Transverse colon (tissue), 4 donors: ENCODE data around the gene CETN1.

Experiments used
- POLR2A ChIP-seq: fragments of 450-650 bp; IDR thresholded peaks from one replicate; pipeline ENCODE4 v1.6.1; 2016; ENCODE audit warnings: antibody characterized with exemption, mild to moderate bottlenecking, moderate library complexity
- POLR2AphosphoS5 ChIP-seq, 3 donors: sonication (generic); formaldehyde crosslinking; IDR thresholded peaks; one replicate each; pipeline ENCODE4 v1.6.1; 2016; ENCODE audit warnings: antibody characterized with exemption in 3 of 3
- TF ChIP-seq, protein P1 (sequence below), 5 experiments: fragments of 200-600 bp in 3 of 5; fragments of 450-650 bp in 2 of 5; sonication (generic) in 3 of 5; IDR thresholded peaks; 1 replicate in 2 of 5; 2 replicates in 3 of 5; pipeline ENCODE4 v1.5.1; 2016 to 2017; ENCODE audit warnings: antibody characterized with exemption in 5 of 5, inconsistent platforms in 3 of 5, mild to moderate bottlenecking in 2 of 5, moderate library complexity in 1 of 5

DNA sequence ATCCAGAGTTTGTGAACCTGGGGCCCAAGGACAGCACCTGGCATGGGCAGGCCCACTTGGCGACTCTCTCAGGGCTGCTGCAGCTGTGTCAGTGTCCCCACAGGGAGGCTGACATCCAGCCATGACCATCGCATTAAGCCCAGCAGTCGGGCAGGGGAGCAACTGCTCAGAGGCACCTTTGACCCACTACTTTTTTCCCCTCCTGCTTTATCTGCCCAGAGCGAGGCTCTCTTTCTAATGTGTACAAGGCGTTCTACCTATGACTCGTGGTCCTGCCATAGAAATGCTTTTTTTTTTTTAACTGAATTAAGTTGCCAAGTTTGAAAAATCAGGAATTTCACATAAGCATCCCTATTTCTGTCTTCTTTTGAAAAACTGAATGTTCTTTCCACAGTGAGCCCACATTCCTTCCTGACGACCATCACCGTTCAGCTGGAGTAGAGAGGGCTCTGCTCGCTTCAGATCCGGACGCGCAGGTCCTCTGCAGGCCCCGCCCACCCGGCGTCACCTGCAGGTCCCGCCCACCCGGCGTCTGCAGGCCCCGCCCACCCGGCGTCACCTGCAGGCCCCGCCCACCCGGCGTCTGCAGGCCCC is 16.2 kb downstream of the CETN1 start:
- TF ChIP-seq, protein P1, sequence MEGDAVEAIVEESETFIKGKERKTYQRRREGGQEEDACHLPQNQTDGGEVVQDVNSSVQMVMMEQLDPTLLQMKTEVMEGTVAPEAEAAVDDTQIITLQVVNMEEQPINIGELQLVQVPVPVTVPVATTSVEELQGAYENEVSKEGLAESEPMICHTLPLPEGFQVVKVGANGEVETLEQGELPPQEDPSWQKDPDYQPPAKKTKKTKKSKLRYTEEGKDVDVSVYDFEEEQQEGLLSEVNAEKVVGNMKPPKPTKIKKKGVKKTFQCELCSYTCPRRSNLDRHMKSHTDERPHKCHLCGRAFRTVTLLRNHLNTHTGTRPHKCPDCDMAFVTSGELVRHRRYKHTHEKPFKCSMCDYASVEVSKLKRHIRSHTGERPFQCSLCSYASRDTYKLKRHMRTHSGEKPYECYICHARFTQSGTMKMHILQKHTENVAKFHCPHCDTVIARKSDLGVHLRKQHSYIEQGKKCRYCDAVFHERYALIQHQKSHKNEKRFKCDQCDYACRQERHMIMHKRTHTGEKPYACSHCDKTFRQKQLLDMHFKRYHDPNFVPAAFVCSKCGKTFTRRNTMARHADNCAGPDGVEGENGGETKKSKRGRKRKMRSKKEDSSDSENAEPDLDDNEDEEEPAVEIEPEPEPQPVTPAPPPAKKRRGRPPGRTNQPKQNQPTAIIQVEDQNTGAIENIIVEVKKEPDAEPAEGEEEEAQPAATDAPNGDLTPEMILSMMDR (IDR thresholded peaks at IDR 0.05) = no peak
- TF ChIP-seq POLR2A (no peak), POLR2AphosphoS5 (IDR thresholded peaks at IDR 0.05) (no peak)
